ENCODE results near the gene YAF2. TPM values are rescaled to one million over a fixed set of nuclear protein-coding genes. Genes with fewer than 3 reads are reported as not detected.
A peak's percentile ranks its signal among the peaks of the same experiment; 100 is the strongest.

Gene YAF2
- total RNA-seq, 1 donor, result 19.9 TPM

DNA sequence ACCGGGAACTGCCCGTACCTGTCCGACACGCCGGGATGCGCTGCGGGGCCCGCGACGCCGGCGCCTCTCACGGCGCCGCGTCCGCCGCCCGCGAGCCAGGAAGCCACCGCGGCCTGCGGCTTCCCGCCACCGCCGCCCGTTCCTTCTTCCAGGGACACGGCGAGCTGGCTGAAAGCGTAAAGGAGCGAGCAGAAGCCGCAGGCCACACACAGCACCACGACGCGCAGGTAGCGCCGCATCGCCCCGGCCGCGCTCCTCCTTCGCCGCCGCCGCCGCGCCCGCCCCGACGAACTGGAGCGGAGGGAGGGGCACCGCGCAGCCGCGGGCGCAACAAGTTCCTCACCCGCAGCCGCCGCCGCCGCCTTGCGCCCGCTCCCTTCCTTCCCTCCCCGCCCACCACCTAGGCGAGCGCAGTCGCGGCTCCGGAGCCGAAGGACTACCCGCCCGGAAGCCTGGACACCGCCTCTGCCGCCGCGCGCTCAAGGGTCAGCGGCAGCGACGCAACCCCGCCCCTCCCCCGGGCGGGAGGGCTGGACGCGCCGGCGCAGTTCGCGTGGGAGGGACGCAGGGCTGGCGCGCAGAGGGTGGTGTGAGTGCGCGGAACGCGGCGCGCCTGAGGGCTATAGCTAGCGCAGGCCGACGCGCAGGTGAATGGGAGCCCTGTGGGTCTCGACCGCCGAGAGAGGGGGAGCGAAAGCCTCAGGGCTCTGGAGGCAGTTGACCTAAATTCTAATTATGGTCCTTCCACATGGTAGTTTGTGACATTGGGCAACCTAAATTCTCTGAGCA lies 93.4 kb downstream of the YAF2 start, which contains the start of gene GXYLT1:
TSS of gene GXYLT1 (minus strand) at position 467 of the 789 bp plus-strand sequence. CDS start at position 239, 228 bp downstream.
- peak within 1 kb of the TSS; percentile 48 for H3K27ac ChIP-seq (ENCODE audit: low read depth, low read length)
- no peaks in the 10 kb centered on the region for H3K36me3 ChIP-seq (ENCODE audit: insufficient read depth, low read length)
- H3K79me2 ChIP-seq (ENCODE audit: insufficient read depth, low read length), result peaks cover 45% of the 10 kb centered on the region
- DNase-seq (ENCODE audit: insufficient read length, low spot score, missing footprints), result peak; percentile 98
- peak within 1 kb of the TSS; percentile 88 for H2AFZ ChIP-seq (ENCODE audit: low read length)
- H3K9me3 ChIP-seq (ENCODE audit: low read depth, low read length), result no peaks in the 10 kb centered on the region
- peak within 1 kb of the TSS; percentile 82 for H3K4me3 ChIP-seq (ENCODE audit: insufficient read depth, low read length)
- TF ChIP-seq CTCF (IDR thresholded peaks at IDR 0.05; ENCODE audit: extremely low read depth, low read depth, low read length), result no peak
- H3K27me3 ChIP-seq (ENCODE audit: insufficient read depth, low read length), result no peaks in the 10 kb centered on the region
- peaks cover 16% of the 10 kb centered on the region for H3K4me1 ChIP-seq (ENCODE audit: insufficient read depth, low read length)
- H3K4me2 ChIP-seq (ENCODE audit: insufficient read depth, low read length), result peak within 1 kb of the TSS; percentile 98
- H4K20me1 ChIP-seq (ENCODE audit: insufficient read depth, low read length), result peaks cover 9% of the 10 kb centered on the region

GRCh38 chr12:42144158-42144407 lies 94.0 kb downstream of the YAF2 start:
- H3K79me2 ChIP-seq (ENCODE audit: insufficient read depth, low read length), result peaks cover 50% of the 10 kb centered on the region

DNA sequence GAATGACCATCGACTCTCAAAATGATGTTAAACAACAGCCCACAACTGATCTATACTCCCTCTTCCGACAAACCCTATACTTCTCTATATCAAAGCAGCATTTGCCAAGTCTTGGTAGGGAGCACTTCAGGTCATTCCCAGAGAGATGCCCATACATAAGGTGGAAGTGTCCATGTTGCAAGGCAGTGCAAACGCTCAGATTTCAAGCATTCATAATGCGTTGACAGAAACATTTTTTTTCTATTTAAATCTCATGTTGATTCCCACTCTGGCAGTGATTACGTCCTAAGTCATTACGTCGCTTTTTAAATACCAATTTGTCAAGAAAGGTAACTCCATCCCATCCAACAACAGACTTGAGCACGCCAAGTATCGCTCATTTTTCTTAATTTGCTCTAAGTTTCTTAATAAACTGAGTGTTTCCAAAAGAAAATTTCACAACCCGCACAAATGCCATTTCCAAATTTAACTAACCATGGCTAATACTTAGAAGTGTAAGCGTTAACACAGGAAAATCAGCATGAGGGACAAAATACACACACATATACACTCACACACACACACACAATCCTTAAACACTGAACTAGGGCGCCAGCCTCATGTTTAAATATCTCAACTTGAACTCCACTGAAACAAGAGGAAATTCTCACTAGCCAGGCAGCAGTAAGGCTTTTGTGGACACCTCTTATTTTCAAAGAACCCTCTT lies 94.4 kb downstream of the YAF2 start:
- peaks cover 16% of the 10 kb centered on the region for H3K4me1 ChIP-seq (ENCODE audit: insufficient read depth, low read length)
- H3K4me3 ChIP-seq (ENCODE audit: insufficient read depth, low read length), result peak overlapping the region; percentile 82
- peak overlapping the region; percentile 96 for H3K4me2 ChIP-seq (ENCODE audit: insufficient read depth, low read length)
- peak overlapping the region; percentile 48 for H3K27ac ChIP-seq (ENCODE audit: low read depth, low read length)
- H3K9me3 ChIP-seq (ENCODE audit: low read depth, low read length), result no peaks in the 10 kb centered on the region
- peaks cover 9% of the 10 kb centered on the region for H4K20me1 ChIP-seq (ENCODE audit: insufficient read depth, low read length)
- peak; percentile 80 for DNase-seq (ENCODE audit: insufficient read length, low spot score, missing footprints)
- peaks cover 54% of the 10 kb centered on the region for H3K79me2 ChIP-seq (ENCODE audit: insufficient read depth, low read length)
- no peak for TF ChIP-seq CTCF (IDR thresholded peaks at IDR 0.05; ENCODE audit: extremely low read depth, low read depth, low read length)
- H2AFZ ChIP-seq (ENCODE audit: low read length), result peak overlapping the region; percentile 73
- H3K27me3 ChIP-seq (ENCODE audit: insufficient read depth, low read length), result no peaks in the 10 kb centered on the region
- H3K36me3 ChIP-seq (ENCODE audit: insufficient read depth, low read length), result no peaks in the 10 kb centered on the region

More at GRCh38 chr12:42144158-42144407, 94.0 kb downstream of the YAF2 start:
- peak overlapping the region; percentile 96 for H3K4me2 ChIP-seq (ENCODE audit: insufficient read depth, low read length)
- peaks cover 16% of the 10 kb centered on the region for H3K4me1 ChIP-seq (ENCODE audit: insufficient read depth, low read length)
- no peaks in the 10 kb centered on the region for H3K27me3 ChIP-seq (ENCODE audit: insufficient read depth, low read length)
- DNase-seq (ENCODE audit: insufficient read length, low spot score, missing footprints), result no peak
- H3K27ac ChIP-seq (ENCODE audit: low read depth, low read length), result peak overlapping the region; percentile 48
- no peak for TF ChIP-seq CTCF (IDR thresholded peaks at IDR 0.05; ENCODE audit: extremely low read depth, low read depth, low read length)
- H3K9me3 ChIP-seq (ENCODE audit: low read depth, low read length), result no peaks in the 10 kb centered on the region
- no peaks in the 10 kb centered on the region for H3K36me3 ChIP-seq (ENCODE audit: insufficient read depth, low read length)
- H4K20me1 ChIP-seq (ENCODE audit: insufficient read depth, low read length), result peaks cover 9% of the 10 kb centered on the region
- peak overlapping the region; percentile 82 for H3K4me3 ChIP-seq (ENCODE audit: insufficient read depth, low read length)
- peak overlapping the region; percentile 73 for H2AFZ ChIP-seq (ENCODE audit: low read length)

DNA sequence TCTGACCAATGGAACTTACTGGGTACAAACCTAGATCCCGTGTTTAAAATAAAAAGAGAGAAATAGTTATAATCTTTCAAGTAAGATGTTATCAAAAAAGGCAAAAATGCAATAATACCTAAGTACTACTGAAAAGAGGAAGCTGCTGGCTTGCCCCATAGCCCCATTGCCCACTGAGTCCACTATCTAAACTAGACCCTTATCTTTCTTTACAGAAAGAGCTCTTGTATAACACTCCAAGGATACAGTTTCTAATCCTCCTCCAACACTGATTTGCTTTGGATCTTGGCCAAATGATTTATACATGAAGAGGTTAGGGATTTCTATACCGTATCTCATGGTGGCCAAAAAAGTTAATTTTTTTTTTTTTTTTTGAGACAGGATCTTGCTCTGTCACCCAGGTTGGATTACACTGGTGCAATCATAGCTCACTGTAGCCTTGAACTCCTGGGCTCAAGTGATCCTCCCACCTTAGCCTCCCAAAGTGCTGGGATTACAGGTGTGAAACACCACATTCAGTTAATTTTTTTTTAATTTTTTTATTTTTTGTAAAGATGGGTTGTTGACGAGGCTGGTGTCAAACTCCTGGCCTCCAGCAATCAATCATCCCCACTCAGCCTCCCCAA lies 96.0 kb downstream of the YAF2 start:
- Histone ChIP-seq H3K4me3 (ENCODE audit: insufficient read depth, low read length) (no peak overlapping the region), H4K20me1 (ENCODE audit: insufficient read depth, low read length) (peaks cover 9% of the 10 kb centered on the region), H3K79me2 (ENCODE audit: insufficient read depth, low read length) (peaks cover 68% of the 10 kb centered on the region), H3K27ac (ENCODE audit: low read depth, low read length) (no peak overlapping the region), H3K4me1 (ENCODE audit: insufficient read depth, low read length) (peaks cover 16% of the 10 kb centered on the region), H3K4me2 (ENCODE audit: insufficient read depth, low read length) (peak overlapping the region; percentile 21), H3K9me3 (ENCODE audit: low read depth, low read length) (no peaks in the 10 kb centered on the region), H2AFZ (ENCODE audit: low read length) (no peak overlapping the region), H3K27me3 (ENCODE audit: insufficient read depth, low read length) (no peaks in the 10 kb centered on the region), H3K36me3 (ENCODE audit: insufficient read depth, low read length) (no peaks in the 10 kb centered on the region)
- no peak for TF ChIP-seq CTCF (IDR thresholded peaks at IDR 0.05; ENCODE audit: extremely low read depth, low read depth, low read length)
- no peak for DNase-seq (ENCODE audit: insufficient read length, low spot score, missing footprints)
